Nephron progenitor cell (in vitro differentiated cells): ENCODE results near the gene SAT1.

Experiments
- DNase-seq: peaks from one replicate; pipeline ENCODE4 v3.0.0; 2021
- H3K27ac Mint-ChIP-seq: 2 replicates; pipeline ENCODE4 v1.8.0; 2021; ENCODE audit warnings: mild to moderate bottlenecking, moderate library complexity, mixed read lengths
- H3K27me3 Mint-ChIP-seq: 2 replicates; pipeline ENCODE4 v1.8.0; 2021; ENCODE audit warnings: mild to moderate bottlenecking, low read depth, mixed read lengths; ENCODE audit not compliant: poor library complexity
- H3K36me3 Mint-ChIP-seq: 2 replicates; pipeline ENCODE4 v1.8.0; 2021; ENCODE audit warnings: low read depth, mixed read lengths
- H3K4me1 Mint-ChIP-seq: 2 replicates; pipeline ENCODE4 v1.8.0; 2021; ENCODE audit warnings: mixed read lengths
- H3K4me3 Mint-ChIP-seq: 2 replicates; pipeline ENCODE4 v1.8.0; 2021; ENCODE audit warnings: mild to moderate bottlenecking, moderate library complexity, mixed read lengths
- H3K9me3 Mint-ChIP-seq: 2 replicates; pipeline ENCODE4 v1.8.0; 2021; ENCODE audit warnings: mild to moderate bottlenecking, moderate library complexity, mixed read lengths
- CTCF ChIP-seq: fragments of 200-600 bp; sonication (generic); IDR thresholded peaks from 2 replicates; pipeline ENCODE4 v1.5.0; 2021; ENCODE audit warnings: antibody characterized with exemption

SAT1 gene

DNA sequence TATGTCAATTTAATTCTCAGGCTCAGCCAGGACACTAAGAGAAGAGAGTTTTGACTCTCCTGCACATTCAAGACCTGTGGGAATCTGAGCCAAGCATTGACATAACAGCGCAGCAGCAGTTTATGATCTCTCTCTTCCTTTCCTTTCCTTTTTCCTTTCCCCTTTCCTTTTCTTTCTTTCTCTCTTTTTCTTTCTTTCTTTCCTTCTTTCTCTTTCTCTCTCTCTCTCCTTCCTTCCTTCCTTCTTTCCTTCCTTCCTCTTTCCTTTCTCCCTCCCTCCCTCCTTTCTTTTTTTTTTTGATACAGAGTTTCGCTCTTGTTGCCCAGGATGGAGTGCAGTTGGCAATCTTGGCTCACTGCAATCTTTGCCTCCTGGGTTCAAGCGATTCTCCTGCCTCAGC lies 21.6 kb downstream of the SAT1 start:
- Mint-ChIP-seq H3K27ac (peak overlapping the region; percentile 49), H3K4me1 (peaks cover 51% of the 10 kb centered on the region), H3K27me3 (peaks cover under 1% of the 10 kb centered on the region), H3K36me3 (no peaks in the 10 kb centered on the region), H3K9me3 (peaks cover 8% of the 10 kb centered on the region), H3K4me3 (no peak overlapping the region)
- TF ChIP-seq CTCF, result no peak
- no peak for DNase-seq

- TF ChIP-seq CTCF, result no peak
- peaks cover 8% of the 10 kb centered on the region for H3K9me3 Mint-ChIP-seq
- no peak overlapping the region for H3K27ac Mint-ChIP-seq
- H3K4me3 Mint-ChIP-seq, result no peak overlapping the region
- H3K4me1 Mint-ChIP-seq, result peaks cover 45% of the 10 kb centered on the region
- H3K27me3 Mint-ChIP-seq, result no peaks in the 10 kb centered on the region
- no peaks in the 10 kb centered on the region for H3K36me3 Mint-ChIP-seq
- no peak for DNase-seq
Measured at GRCh38 chrX:23805389-23805788, 22.4 kb downstream of the SAT1 start.

GRCh38 chrX:23810279-23810678 lies 27.3 kb downstream of the SAT1 start:
- TF ChIP-seq CTCF, result no peak
- no peaks in the 10 kb centered on the region for H3K36me3 Mint-ChIP-seq
- H3K9me3 Mint-ChIP-seq, result peaks cover 14% of the 10 kb centered on the region
- no peaks in the 10 kb centered on the region for H3K27me3 Mint-ChIP-seq
- H3K27ac Mint-ChIP-seq, result peak overlapping the region; percentile 33
- no peak overlapping the region for H3K4me3 Mint-ChIP-seq
- H3K4me1 Mint-ChIP-seq, result peaks cover 33% of the 10 kb centered on the region
- DNase-seq, result no peak

GRCh38 chrX:23811108-23811651 lies 28.2 kb downstream of the SAT1 start:
- peaks cover 10% of the 10 kb centered on the region for H3K9me3 Mint-ChIP-seq
- TF ChIP-seq CTCF, result no peak
- H3K27me3 Mint-ChIP-seq, result no peaks in the 10 kb centered on the region
- H3K4me1 Mint-ChIP-seq, result peaks cover 37% of the 10 kb centered on the region
- peak overlapping the region; percentile 33 for H3K27ac Mint-ChIP-seq
- H3K4me3 Mint-ChIP-seq, result no peak overlapping the region
- no peaks in the 10 kb centered on the region for H3K36me3 Mint-ChIP-seq
- no peak for DNase-seq

GRCh38 chrX:23811656-23812055 lies 28.7 kb downstream of the SAT1 start:
- no peak for DNase-seq
- Mint-ChIP-seq H3K4me3 (no peak overlapping the region), H3K4me1 (peaks cover 41% of the 10 kb centered on the region), H3K36me3 (no peaks in the 10 kb centered on the region), H3K27me3 (no peaks in the 10 kb centered on the region), H3K9me3 (peaks cover 10% of the 10 kb centered on the region), H3K27ac (peak overlapping the region; percentile 31)
- no peak for TF ChIP-seq CTCF

GRCh38 chrX:23813808-23814207 lies 30.8 kb downstream of the SAT1 start:
- no peak overlapping the region for H3K4me3 Mint-ChIP-seq
- peaks cover 7% of the 10 kb centered on the region for H3K9me3 Mint-ChIP-seq
- no peaks in the 10 kb centered on the region for H3K36me3 Mint-ChIP-seq
- peaks cover 44% of the 10 kb centered on the region for H3K4me1 Mint-ChIP-seq
- TF ChIP-seq CTCF, result no peak
- no peak for DNase-seq
- no peak overlapping the region for H3K27ac Mint-ChIP-seq
- peaks cover 3% of the 10 kb centered on the region for H3K27me3 Mint-ChIP-seq
